ENCODE measurements around the gene TBX10. TPM values are rescaled to one million over a fixed set of nuclear protein-coding genes. Genes with fewer than 3 reads are reported as not detected.
"Not testable (repeated sequence)": the region's sequence is repeated elsewhere in the genome, so short reads cannot be mapped to it uniquely, and the experiment has no call there.

Gene TBX10
- total RNA-seq, 2 experiments from 2014 or later: not detected

DNA sequence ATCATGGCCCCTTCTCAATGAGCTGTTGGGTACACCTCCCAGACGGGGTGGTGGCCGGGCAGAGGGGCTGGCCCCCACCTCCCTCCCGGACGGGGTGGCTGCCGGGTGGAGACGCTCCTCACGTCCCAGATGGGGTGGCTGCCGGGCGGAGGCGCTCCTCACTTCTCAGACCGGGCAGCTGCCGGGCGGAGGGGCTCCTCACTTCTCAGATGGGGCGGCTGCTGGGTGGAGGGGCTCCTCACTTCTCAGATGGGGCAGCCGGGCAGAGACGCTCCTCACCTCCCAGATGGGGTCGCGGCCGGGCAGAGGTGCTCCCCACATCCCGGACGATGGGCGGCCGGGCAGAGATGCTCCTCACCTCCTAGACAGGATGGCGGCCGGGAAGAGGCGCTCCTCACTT, 41.6 kb downstream of the TBX10 start:
- ATAC-seq; H3K27ac Mint-ChIP-seq; H3K36me3 Mint-ChIP-seq (ENCODE audit: low read depth); POLR2A ChIA-PET; DNase-seq; H3K4me3 Mint-ChIP-seq; H3K9me3 Mint-ChIP-seq (ENCODE audit: insufficient read depth); CTCF ChIA-PET: not testable (repeated sequence)
- peaks cover 25% of the 10 kb centered on the region for H3K4me1 Mint-ChIP-seq (ENCODE audit: low read depth)
- H3K27me3 Mint-ChIP-seq (ENCODE audit: low read depth): peaks cover 15% of the 10 kb centered on the region

GRCh38 chr11:67597458-67597857, 42.1 kb downstream of the TBX10 start:
- CTCF ChIA-PET; H3K36me3 Mint-ChIP-seq (ENCODE audit: low read depth); H3K27ac Mint-ChIP-seq; H3K4me3 Mint-ChIP-seq; DNase-seq; H3K9me3 Mint-ChIP-seq (ENCODE audit: insufficient read depth); ATAC-seq; POLR2A ChIA-PET: not testable (repeated sequence)
- peaks cover 25% of the 10 kb centered on the region for H3K4me1 Mint-ChIP-seq (ENCODE audit: low read depth)
- H3K27me3 Mint-ChIP-seq (ENCODE audit: low read depth): peaks cover 10% of the 10 kb centered on the region

DNA sequence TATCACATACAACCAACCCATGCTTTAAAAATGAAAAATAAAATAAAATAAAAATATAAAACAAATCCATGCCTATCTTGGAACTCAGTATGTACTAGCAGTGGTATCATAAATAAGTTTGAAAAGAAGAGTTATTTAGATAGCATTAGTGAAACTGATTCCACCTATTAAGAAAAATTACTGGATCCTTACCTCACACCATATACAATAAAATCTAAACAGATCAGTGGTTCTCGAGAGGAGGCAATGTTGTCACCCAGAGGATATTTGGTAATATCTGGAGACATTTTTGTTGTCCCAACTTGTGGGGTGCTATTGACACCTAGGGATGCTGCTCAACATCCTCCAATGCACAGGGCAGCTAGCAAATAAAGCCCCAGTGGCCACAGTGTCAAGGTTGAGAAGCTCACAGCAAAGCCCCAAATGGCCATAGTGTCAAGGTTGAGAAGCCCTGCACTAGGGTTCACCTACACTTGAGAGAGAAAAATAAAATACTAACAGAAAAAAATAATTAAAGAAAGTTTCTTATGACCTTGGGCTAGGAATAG, 42.7 kb downstream of the TBX10 start:
- CTCF ChIA-PET: no interaction called here
- Mint-ChIP-seq H3K27me3 (ENCODE audit: low read depth) (peaks cover 10% of the 10 kb centered on the region), H3K4me3 (no peak overlapping the region), H3K9me3 (ENCODE audit: insufficient read depth) (peaks cover 8% of the 10 kb centered on the region), H3K27ac (no peak overlapping the region), H3K4me1 (ENCODE audit: low read depth) (peaks cover 25% of the 10 kb centered on the region), H3K36me3 (ENCODE audit: low read depth) (no peaks in the 10 kb centered on the region)
- DNase-seq: no peak
- POLR2A ChIA-PET: no interaction called here
- no peak for ATAC-seq

- H3K27me3 Mint-ChIP-seq (ENCODE audit: low read depth): no peaks in the 10 kb centered on the region
- ATAC-seq: no peak
- DNase-seq: no peak
- no peak overlapping the region for H3K4me3 Mint-ChIP-seq
- no peak overlapping the region for H3K27ac Mint-ChIP-seq
- no peaks in the 10 kb centered on the region for H3K36me3 Mint-ChIP-seq (ENCODE audit: low read depth)
- H3K4me1 Mint-ChIP-seq (ENCODE audit: low read depth): peaks cover 5% of the 10 kb centered on the region
- H3K9me3 Mint-ChIP-seq (ENCODE audit: insufficient read depth): peaks cover 8% of the 10 kb centered on the region
- ChIA-PET POLR2A (no interaction called here), CTCF (no interaction called here)
Measured at GRCh38 chr11:67594480-67594879, 45.1 kb downstream of the TBX10 start.

GRCh38 chr11:67593565-67593905, 46.0 kb downstream of the TBX10 start:
- no peaks in the 10 kb centered on the region for H3K4me1 Mint-ChIP-seq (ENCODE audit: low read depth)
- peaks cover 5% of the 10 kb centered on the region for H3K9me3 Mint-ChIP-seq (ENCODE audit: insufficient read depth)
- no peak overlapping the region for H3K4me3 Mint-ChIP-seq
- ChIA-PET POLR2A (no interaction called here), CTCF (no interaction called here)
- no peak for ATAC-seq
- DNase-seq: no peak
- no peaks in the 10 kb centered on the region for H3K27me3 Mint-ChIP-seq (ENCODE audit: low read depth)
- no peak overlapping the region for H3K27ac Mint-ChIP-seq
- H3K36me3 Mint-ChIP-seq (ENCODE audit: low read depth): no peaks in the 10 kb centered on the region

- Mint-ChIP-seq H3K4me3 (no peak overlapping the region), H3K36me3 (ENCODE audit: low read depth) (peaks cover 3% of the 10 kb centered on the region), H3K9me3 (ENCODE audit: insufficient read depth) (peaks cover 4% of the 10 kb centered on the region), H3K27me3 (ENCODE audit: low read depth) (no peaks in the 10 kb centered on the region), H3K4me1 (ENCODE audit: low read depth) (no peaks in the 10 kb centered on the region), H3K27ac (no peak overlapping the region)
- POLR2A ChIA-PET: interaction anchor here (1.5 kb wide), 1 partner anchor 10 kb away, joined by 5 read pairs; the partner anchor contains the start of gene GSTP1
- DNase-seq (no peak), ATAC-seq (no peak)
- CTCF ChIA-PET: interaction anchor here (1.5 to 2.8 kb wide), 2 partner anchors 10 to 36 kb away, joined by 9 read pairs; partner anchors contain the start of gene NUDT8
Measured at GRCh38 chr11:67592880-67593564, 46.5 kb downstream of the TBX10 start.

DNA sequence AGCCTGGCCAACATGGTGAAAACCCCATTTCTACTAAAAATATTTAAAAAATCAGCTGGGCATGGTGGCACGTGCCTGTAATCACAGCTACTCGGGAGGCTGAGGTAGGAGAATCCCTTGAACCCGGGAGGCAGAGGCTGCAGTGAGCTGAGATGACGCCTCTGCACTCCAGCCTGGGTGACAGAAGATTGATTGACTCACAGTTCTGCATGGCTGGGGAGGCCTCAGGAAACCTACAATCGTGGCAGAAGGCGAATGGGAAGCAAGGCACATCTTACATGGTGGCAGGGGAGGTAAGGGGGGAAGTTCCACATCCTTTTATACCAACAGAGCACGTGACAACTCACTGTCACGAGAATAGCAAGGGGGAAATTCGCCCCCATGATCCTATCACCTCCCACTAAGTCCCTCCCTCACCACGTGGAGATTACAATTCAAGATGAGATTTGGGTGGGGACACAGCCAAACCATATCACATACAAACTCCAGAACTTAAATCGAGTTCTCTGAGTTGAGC, 50.6 kb downstream of the TBX10 start:
- H3K27ac Mint-ChIP-seq, POLR2A ChIA-PET: not testable (repeated sequence)

GRCh38 chr11:67588136-67588503, 51.4 kb downstream of the TBX10 start:
- no peaks in the 10 kb centered on the region for H3K9me3 Mint-ChIP-seq (ENCODE audit: insufficient read depth)
- H3K27ac Mint-ChIP-seq: no peak overlapping the region
- H3K36me3 Mint-ChIP-seq (ENCODE audit: low read depth): peaks cover 37% of the 10 kb centered on the region
- DNase-seq (no peak), ATAC-seq (no peak)
- peaks cover 28% of the 10 kb centered on the region for H3K4me1 Mint-ChIP-seq (ENCODE audit: low read depth)
- ChIA-PET CTCF (no interaction called here), POLR2A (no interaction called here)
- no peak overlapping the region for H3K4me3 Mint-ChIP-seq
- no peaks in the 10 kb centered on the region for H3K27me3 Mint-ChIP-seq (ENCODE audit: low read depth)

More for the DNA sequence above, 50.6 kb downstream of the TBX10 start:
- Mint-ChIP-seq H3K4me1 (ENCODE audit: low read depth) (peaks cover 26% of the 10 kb centered on the region), H3K36me3 (ENCODE audit: low read depth) (peaks cover 37% of the 10 kb centered on the region)
- DNase-seq; ATAC-seq; H3K27me3 Mint-ChIP-seq (ENCODE audit: low read depth); H3K9me3 Mint-ChIP-seq (ENCODE audit: insufficient read depth); H3K4me3 Mint-ChIP-seq: not testable (repeated sequence)
- CTCF ChIA-PET: interaction anchor here (1.6 kb wide), 1 partner anchor 41 kb away, joined by 4 read pairs; the partner anchor contains the start of gene NUDT8

- peak overlapping the region; percentile 22 for H3K27ac Mint-ChIP-seq
- H3K27me3 Mint-ChIP-seq (ENCODE audit: low read depth): peaks cover 3% of the 10 kb centered on the region
- ATAC-seq: no peak
- no peak for DNase-seq
- H3K4me1 Mint-ChIP-seq (ENCODE audit: low read depth): peaks cover 39% of the 10 kb centered on the region
- no peak overlapping the region for H3K4me3 Mint-ChIP-seq
- peaks cover 37% of the 10 kb centered on the region for H3K36me3 Mint-ChIP-seq (ENCODE audit: low read depth)
- ChIA-PET CTCF (interaction anchor here (0.8 to 1.8 kb wide), 2 partner anchors 28 to 43 kb away, joined by 3 to 5 read pairs; partner anchors contain the start of gene NUDT8), POLR2A (no interaction called here)
- H3K9me3 Mint-ChIP-seq (ENCODE audit: insufficient read depth): no peaks in the 10 kb centered on the region
Measured at GRCh38 chr11:67586568-67587250, 52.9 kb downstream of the TBX10 start.

DNA sequence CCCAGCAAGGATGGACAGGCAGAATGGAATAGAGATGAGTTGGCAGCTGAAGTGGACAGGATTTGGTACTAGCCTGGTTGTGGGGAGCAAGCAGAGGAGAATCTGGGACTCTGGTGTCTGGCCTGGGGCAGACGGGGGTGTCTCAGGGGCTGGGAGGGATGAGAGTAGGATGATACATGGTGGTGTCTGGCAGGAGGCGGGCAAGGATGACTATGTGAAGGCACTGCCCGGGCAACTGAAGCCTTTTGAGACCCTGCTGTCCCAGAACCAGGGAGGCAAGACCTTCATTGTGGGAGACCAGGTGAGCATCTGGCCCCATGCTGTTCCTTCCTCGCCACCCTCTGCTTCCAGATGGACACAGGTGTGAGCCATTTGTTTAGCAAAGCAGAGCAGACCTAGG, 53.7 kb downstream of the TBX10 start:
- ChIA-PET POLR2A (interaction anchor here (1.1 to 3.0 kb wide), 2 partner anchors 28 to 30 kb away, joined by 4 to 13 read pairs; no protein-coding TSS in a partner anchor), CTCF (interaction anchor here (1.8 kb wide), 1 partner anchor 29 kb away, joined by 5 read pairs; no protein-coding TSS in a partner anchor)
- no peak for DNase-seq
- Mint-ChIP-seq H3K9me3 (ENCODE audit: insufficient read depth) (no peaks in the 10 kb centered on the region), H3K27ac (peak overlapping the region; percentile 74), H3K4me3 (no peak overlapping the region), H3K4me1 (ENCODE audit: low read depth) (peaks cover 39% of the 10 kb centered on the region), H3K27me3 (ENCODE audit: low read depth) (peaks cover 9% of the 10 kb centered on the region), H3K36me3 (ENCODE audit: low read depth) (peaks cover 37% of the 10 kb centered on the region)
- ATAC-seq: no peak

DNA sequence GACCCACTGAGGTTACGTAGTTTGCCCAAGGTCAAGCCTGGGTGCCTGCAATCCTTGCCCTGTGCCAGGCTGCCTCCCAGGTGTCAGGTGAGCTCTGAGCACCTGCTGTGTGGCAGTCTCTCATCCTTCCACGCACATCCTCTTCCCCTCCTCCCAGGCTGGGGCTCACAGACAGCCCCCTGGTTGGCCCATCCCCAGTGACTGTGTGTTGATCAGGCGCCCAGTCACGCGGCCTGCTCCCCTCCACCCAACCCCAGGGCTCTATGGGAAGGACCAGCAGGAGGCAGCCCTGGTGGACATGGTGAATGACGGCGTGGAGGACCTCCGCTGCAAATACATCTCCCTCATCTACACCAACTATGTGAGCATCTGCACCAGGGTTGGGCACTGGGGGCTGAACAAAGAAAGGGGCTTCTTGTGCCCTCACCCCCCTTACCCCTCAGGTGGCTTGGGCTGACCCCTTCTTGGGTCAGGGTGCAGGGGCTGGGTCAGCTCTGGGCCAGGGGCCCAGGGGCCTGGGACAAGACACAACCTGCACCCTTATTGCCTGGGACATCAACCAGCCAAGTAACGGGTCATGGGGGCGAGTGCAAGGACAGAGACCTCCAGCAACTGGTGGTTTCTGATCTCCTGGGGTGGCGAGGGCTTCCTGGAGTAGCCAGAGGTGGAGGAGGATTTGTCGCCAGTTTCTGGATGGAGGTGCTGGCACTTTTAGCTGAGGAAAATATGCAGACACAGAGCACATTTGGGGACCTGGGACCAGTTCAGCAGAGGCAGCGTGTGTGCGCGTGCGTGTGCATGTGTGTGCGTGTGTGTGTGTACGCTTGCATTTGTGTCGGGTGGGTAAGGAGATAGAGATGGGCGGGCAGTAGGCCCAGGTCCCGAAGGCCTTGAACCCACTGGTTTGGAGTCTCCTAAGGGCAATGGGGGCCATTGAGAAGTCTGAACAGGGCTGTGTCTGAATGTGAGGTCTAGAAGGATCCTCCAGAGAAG, 54.4 kb downstream of the TBX10 start:
- DNase-seq (no peak), ATAC-seq (no peak)
- Mint-ChIP-seq H3K4me1 (ENCODE audit: low read depth) (peaks cover 39% of the 10 kb centered on the region), H3K36me3 (ENCODE audit: low read depth) (peaks cover 37% of the 10 kb centered on the region), H3K4me3 (peak overlapping the region; percentile 78), H3K27me3 (ENCODE audit: low read depth) (peaks cover 14% of the 10 kb centered on the region), H3K9me3 (ENCODE audit: insufficient read depth) (no peaks in the 10 kb centered on the region), H3K27ac (peak overlapping the region; percentile 79)
- CTCF ChIA-PET: interaction anchor here (0.9 to 2.2 kb wide), 3 partner anchors 29 to 228 kb away, joined by 3 to 11 read pairs (median 5); no protein-coding TSS in a partner anchor
- POLR2A ChIA-PET: interaction anchor here (1.1 to 3.0 kb wide), 2 partner anchors 29 to 31 kb away, joined by 4 to 13 read pairs; no protein-coding TSS in a partner anchor

Data from activated CD8-positive, alpha-beta T cell treated with anti-CD3 and anti-CD28 coated beads, Interleukin-2, amount 10 ng/mL, durations not matched to agents 7 days and 5 days (primary cell).